Neuronal stem cell (in vitro differentiated cells): ENCODE results near the gene TSPAN14.

Experiments used
- DNase-seq: peaks from one replicate; pipeline ENCODE4 v3.0.0-alpha.2; 2013; ENCODE audit warnings: low spot score
- H2AFZ ChIP-seq: one replicate; pipeline ENCODE4 v1.6.1; 2013; ENCODE audit warnings: mild to moderate bottlenecking, low read length, inconsistent platforms
- H2AK5ac ChIP-seq: 2 replicates; pipeline ENCODE4 v1.6.1; 2013; ENCODE audit warnings: low read depth, mild to moderate bottlenecking, inconsistent platforms, low read length, moderate library complexity, mixed read lengths
- H2BK120ac ChIP-seq: 2 replicates; pipeline ENCODE4 v1.6.1; 2013; ENCODE audit warnings: low read depth, mild to moderate bottlenecking, inconsistent platforms, low read length, moderate library complexity, mixed read lengths
- H2BK12ac ChIP-seq: one replicate; pipeline ENCODE4 v1.6.1; 2013; ENCODE audit warnings: low read length, inconsistent platforms
- H2BK15ac ChIP-seq: 2 replicates; pipeline ENCODE4 v1.6.1; 2013; ENCODE audit warnings: mild to moderate bottlenecking, low read length, inconsistent platforms, mixed read lengths
- H2BK5ac ChIP-seq: one replicate; pipeline ENCODE4 v1.6.1; 2013; ENCODE audit warnings: inconsistent platforms, mild to moderate bottlenecking, low read length, moderate library complexity
- H3K14ac ChIP-seq: one replicate; pipeline ENCODE4 v1.6.1; 2013; ENCODE audit warnings: low read length, inconsistent platforms
- H3K18ac ChIP-seq: 2 replicates; pipeline ENCODE4 v1.6.1; 2013; ENCODE audit warnings: low read length, inconsistent platforms
- H3K23ac ChIP-seq: 2 replicates; pipeline ENCODE4 v1.6.1; 2013; ENCODE audit warnings: low read depth, mild to moderate bottlenecking, mixed read lengths, low read length, inconsistent platforms; ENCODE audit not compliant: poor library complexity
- H3K27ac ChIP-seq: replicated peaks from 3 replicates; pipeline ENCODE4 v1.5.1; 2013; ENCODE audit warnings: low read length, inconsistent platforms
- H3K27me3 ChIP-seq, 3 experiments: 2 replicates each; pipeline ENCODE4 v1.6.1; 2013; ENCODE audit warnings: low read length in 3 of 3, mild to moderate bottlenecking in 2 of 3, inconsistent platforms in 1 of 3, low read depth in 1 of 3, mixed read lengths in 1 of 3, moderate library complexity in 1 of 3; ENCODE audit not compliant: control insufficient read depth in 3 of 3, insufficient read depth in 3 of 3
- H3K36me3 ChIP-seq, 2 donors: replicated peaks in 1 of 2; 2 replicates each; pipeline ENCODE4 v1.6.1; 2013; ENCODE audit warnings: low read length in 2 of 2; ENCODE audit not compliant: control insufficient read depth in 2 of 2, insufficient read depth in 2 of 2
- H3K4ac ChIP-seq: 2 replicates; pipeline ENCODE4 v1.6.1; 2013; ENCODE audit warnings: inconsistent platforms, mild to moderate bottlenecking, low read length, moderate library complexity
- H3K4me1 ChIP-seq, 2 donors: 1 replicate in 1 of 2; 2 replicates in 1 of 2; pipeline ENCODE4 v1.6.1; 2013; ENCODE audit warnings: low read length in 2 of 2, low read depth in 1 of 2; ENCODE audit not compliant: control insufficient read depth in 2 of 2, insufficient read depth in 1 of 2
- H3K4me2 ChIP-seq: one replicate; pipeline ENCODE4 v1.6.1; 2013; ENCODE audit warnings: mild to moderate bottlenecking, low read length, inconsistent platforms; ENCODE audit not compliant: insufficient read depth, poor library complexity, severe bottlenecking
- H3K4me3 ChIP-seq, 2 donors: 2 replicates each; pipeline ENCODE4 v1.5.1; 2013; ENCODE audit warnings: low read length in 2 of 2, mild to moderate bottlenecking in 2 of 2, inconsistent platforms in 1 of 2, moderate library complexity in 1 of 2
- H3K79me1 ChIP-seq: one replicate; pipeline ENCODE4 v1.6.1; 2013; ENCODE audit warnings: low read depth, mild to moderate bottlenecking, inconsistent platforms, low read length, moderate library complexity
- H3K9ac ChIP-seq: one replicate; pipeline ENCODE4 v1.6.1; 2013; ENCODE audit warnings: mild to moderate bottlenecking, low read depth, low read length, inconsistent platforms; ENCODE audit not compliant: poor library complexity
- H3K9me3 ChIP-seq, 2 donors: replicated peaks in 1 of 2; 2 replicates each; pipeline versions ENCODE3 to v1.6.1; 2013; ENCODE audit warnings: low read length in 2 of 2, mild to moderate bottlenecking in 2 of 2, inconsistent platforms in 1 of 2, low read depth in 1 of 2, mixed read lengths in 1 of 2, moderate library complexity in 1 of 2; ENCODE audit not compliant: control insufficient read depth in 2 of 2, insufficient read depth in 1 of 2
- H4K8ac ChIP-seq: one replicate; pipeline ENCODE4 v1.6.1; 2013; ENCODE audit warnings: low read depth, mild to moderate bottlenecking, inconsistent platforms, low read length, moderate library complexity
- H4K91ac ChIP-seq: one replicate; pipeline ENCODE4 v1.6.1; 2013; ENCODE audit warnings: low read length, low read depth, mild to moderate bottlenecking, inconsistent platforms; ENCODE audit not compliant: poor library complexity
- WGBS, 2 donors: extraction: QIAGEN DNeasy Blood & Tissue Kit; methylation state at CpG; one replicate each; pipeline ENCODE4 v1.1.7; 2013; ENCODE audit warnings: missing lambda C conversion rate in 2 of 2, mixed read lengths in 1 of 2; ENCODE audit not compliant: insufficient read length in 2 of 2, insufficient replicate concordance in 1 of 2; ENCODE audit errors: extremely low coverage in 2 of 2; 5-methylcytosine and 5-hydroxymethylcytosine counted together

TSPAN14 gene

DNA sequence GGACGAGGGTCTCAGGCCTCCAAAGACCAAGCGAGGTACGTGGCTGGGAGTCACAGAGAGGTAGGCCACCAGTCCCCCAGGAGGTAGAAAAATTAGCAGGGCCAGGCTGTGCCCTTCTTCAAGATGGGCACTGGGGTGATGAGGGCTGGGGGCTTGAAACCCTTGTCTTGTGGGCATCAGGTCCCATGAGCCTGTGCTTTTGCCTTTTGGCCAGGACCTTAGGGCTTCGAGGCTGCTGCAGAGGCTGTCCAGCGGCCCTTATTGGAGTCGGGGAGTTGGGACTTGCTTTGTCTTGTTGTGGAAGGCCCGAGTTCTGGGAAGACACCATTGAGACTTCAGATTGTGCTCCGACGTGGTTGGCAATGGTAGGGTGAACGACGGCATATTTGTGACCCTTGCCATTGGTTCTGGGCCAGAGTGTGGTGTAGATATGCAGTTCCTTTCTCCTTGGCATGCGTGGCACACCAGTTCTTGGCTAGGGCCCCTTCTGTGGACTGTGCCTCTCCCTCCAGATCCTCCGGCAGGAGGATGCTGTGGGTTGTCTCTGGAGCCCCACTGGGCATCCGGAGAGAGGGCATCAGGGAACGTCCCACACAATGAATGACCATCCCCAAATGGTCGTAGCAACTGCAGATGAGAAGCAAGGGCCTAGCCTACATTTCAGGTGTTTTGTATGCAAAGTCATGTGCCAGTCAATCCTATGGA is 84.5 kb downstream of the TSPAN14 start:
- no CpG with 5 or more reads among the region's 16 CpGs for WGBS, 2 donors
- peak overlapping the region; percentile 8 for H3K23ac ChIP-seq
- no peak overlapping the region for H3K9ac ChIP-seq
- H3K9me3 ChIP-seq: no peaks in the 10 kb centered on the region
- H3K4me3 ChIP-seq: no peak overlapping the region
- no peak overlapping the region for H2AK5ac ChIP-seq
- H2BK5ac ChIP-seq: no peak overlapping the region
- no peak overlapping the region for H2BK120ac ChIP-seq
- no peak overlapping the region for H2BK15ac ChIP-seq
- DNase-seq: no peak
- peak overlapping the region; percentile 1 for H2BK12ac ChIP-seq
- no peak overlapping the region for H3K27ac ChIP-seq
- H3K79me1 ChIP-seq: peaks cover 2% of the 10 kb centered on the region
- H2AFZ ChIP-seq: no peak overlapping the region
- no peak overlapping the region for H4K91ac ChIP-seq
- H3K14ac ChIP-seq: peak overlapping the region; percentile 31
- peak overlapping the region; percentile 27 for H3K18ac ChIP-seq
- no peaks in the 10 kb centered on the region for H3K27me3 ChIP-seq
- H3K4ac ChIP-seq: no peak overlapping the region
- H3K36me3 ChIP-seq: no peaks in the 10 kb centered on the region
- H4K8ac ChIP-seq: no peak overlapping the region
- H3K4me2 ChIP-seq: no peak overlapping the region
- H3K4me1 ChIP-seq: peaks cover 0 to 16% of the 10 kb centered on the region in 2 donors

DNA sequence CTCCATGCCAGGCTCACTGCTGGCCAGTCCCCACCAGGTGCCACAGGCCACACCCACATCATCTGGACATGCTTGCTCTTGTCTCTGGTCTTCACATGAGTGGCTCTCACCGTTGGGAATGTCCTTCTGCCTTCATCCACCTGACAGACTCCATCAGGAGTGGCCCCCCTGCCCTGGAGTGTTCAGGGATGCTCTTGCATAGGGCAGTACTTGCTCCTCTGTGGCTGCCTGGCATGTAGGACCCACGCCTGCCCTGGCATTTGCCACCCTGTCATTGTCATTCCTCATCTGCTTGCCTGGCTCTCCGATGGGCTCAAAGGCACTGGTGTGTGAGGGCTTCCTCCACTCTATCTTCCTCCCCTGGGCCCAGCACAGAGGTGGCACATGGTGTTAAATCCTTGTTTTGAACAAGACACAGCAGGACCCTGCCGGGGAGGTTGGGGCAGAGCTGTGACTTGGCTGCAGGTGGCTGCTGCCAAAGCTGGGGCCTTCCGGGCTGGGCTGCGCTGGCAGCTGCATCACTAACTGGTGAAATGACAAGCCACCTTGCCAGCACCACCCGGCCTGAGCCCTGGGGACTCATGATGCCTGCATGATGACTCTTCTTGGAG is 85.4 kb downstream of the TSPAN14 start:
- no peak overlapping the region for H2AFZ ChIP-seq
- peak overlapping the region; percentile 32 for H3K9ac ChIP-seq
- no peak overlapping the region for H3K4ac ChIP-seq
- H3K79me1 ChIP-seq: peaks cover 2% of the 10 kb centered on the region
- no peak overlapping the region for H3K27ac ChIP-seq
- no peak overlapping the region for H2BK5ac ChIP-seq
- no peak overlapping the region for H3K4me3 ChIP-seq
- H3K23ac ChIP-seq: peak overlapping the region; percentile 65
- H2BK120ac ChIP-seq: peak overlapping the region; percentile 53
- DNase-seq: no peak
- H2AK5ac ChIP-seq: peak overlapping the region; percentile 79
- peaks cover 0 to under 1% of the 10 kb centered on the region in 2 donors for H3K9me3 ChIP-seq
- H3K4me1 ChIP-seq: peaks cover 0 to 16% of the 10 kb centered on the region in 2 donors
- H2BK12ac ChIP-seq: peak overlapping the region; percentile 1
- no CpG with 5 or more reads among the region's 7 CpGs for WGBS, 2 donors
- peak overlapping the region; percentile 89 for H3K18ac ChIP-seq
- no peak overlapping the region for H3K4me2 ChIP-seq
- no peak overlapping the region for H4K8ac ChIP-seq
- H3K27me3 ChIP-seq: no peaks in the 10 kb centered on the region
- no peak overlapping the region for H4K91ac ChIP-seq
- no peaks in the 10 kb centered on the region for H3K36me3 ChIP-seq
- H2BK15ac ChIP-seq: peak overlapping the region; percentile 83
- no peak overlapping the region for H3K14ac ChIP-seq

DNA sequence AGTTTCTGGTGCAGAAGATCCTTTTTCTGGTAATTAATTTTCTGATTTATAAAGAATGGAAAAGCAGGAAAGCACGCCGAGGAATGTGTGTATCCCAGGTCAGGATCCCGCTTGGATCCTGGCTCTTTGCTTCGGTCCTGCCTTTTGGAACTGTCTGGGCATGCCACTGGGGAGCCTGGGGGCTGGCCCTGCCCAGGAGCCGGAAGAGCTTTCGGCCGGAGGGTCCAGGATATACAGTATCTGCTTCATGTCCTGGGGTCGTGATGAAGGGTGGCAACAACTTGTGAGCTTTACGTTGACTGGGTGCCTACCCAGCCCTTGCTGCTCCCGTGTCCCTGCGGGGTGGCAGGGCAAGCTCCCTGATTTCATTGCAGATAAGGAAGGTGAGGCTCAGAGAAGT is 86.0 kb downstream of the TSPAN14 start:
- DNase-seq: no peak
- H3K27me3 ChIP-seq: no peaks in the 10 kb centered on the region
- no peak overlapping the region for H3K4me3 ChIP-seq
- no peak overlapping the region for H3K4me2 ChIP-seq
- no peak overlapping the region for H2BK120ac ChIP-seq
- no peak overlapping the region for H2BK5ac ChIP-seq
- no peak overlapping the region for H2AFZ ChIP-seq
- no peaks in the 10 kb centered on the region for H3K36me3 ChIP-seq
- H3K9ac ChIP-seq: no peak overlapping the region
- no peak overlapping the region for H3K23ac ChIP-seq
- no CpG with 5 or more reads among the region's 11 CpGs for WGBS, 2 donors
- no peak overlapping the region for H4K91ac ChIP-seq
- no peak overlapping the region for H3K14ac ChIP-seq
- no peak overlapping the region for H3K4ac ChIP-seq
- H3K27ac ChIP-seq: no peak overlapping the region
- H2BK15ac ChIP-seq: no peak overlapping the region
- H3K18ac ChIP-seq: peak overlapping the region; percentile 6
- peaks cover 0 to 3% of the 10 kb centered on the region in 2 donors for H3K9me3 ChIP-seq
- no peak overlapping the region for H2BK12ac ChIP-seq
- no peak overlapping the region for H4K8ac ChIP-seq
- peaks cover 2% of the 10 kb centered on the region for H3K79me1 ChIP-seq
- peaks cover 0 to 16% of the 10 kb centered on the region in 2 donors for H3K4me1 ChIP-seq
- no peak overlapping the region for H2AK5ac ChIP-seq

DNA sequence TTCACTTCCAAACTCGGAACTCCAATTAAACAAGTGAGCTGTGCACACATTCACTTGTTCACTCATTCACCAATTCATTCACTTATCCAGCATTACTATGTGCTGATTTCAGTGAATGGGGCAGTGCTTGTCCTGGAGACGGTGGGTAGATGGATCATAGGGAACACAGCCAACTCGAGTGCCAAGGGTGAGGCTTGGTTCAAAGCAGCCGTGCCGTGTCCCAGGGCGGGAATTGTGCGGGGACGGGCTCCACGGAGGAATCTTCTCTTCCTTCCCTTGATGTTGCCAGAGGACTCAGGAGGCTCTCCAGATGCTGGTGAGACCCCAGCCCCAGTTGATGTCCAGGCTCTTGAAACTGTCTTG is 86.5 kb downstream of the TSPAN14 start:
- H3K4me2 ChIP-seq: no peak overlapping the region
- no peak overlapping the region for H3K18ac ChIP-seq
- H3K4me1 ChIP-seq: peaks cover 0 to 16% of the 10 kb centered on the region in 2 donors
- H2BK5ac ChIP-seq: no peak overlapping the region
- peaks cover 0 to 1% (median 0%) of the 10 kb centered on the region in 3 experiments for H3K27me3 ChIP-seq
- H3K36me3 ChIP-seq: no peaks in the 10 kb centered on the region
- no peak overlapping the region for H4K8ac ChIP-seq
- H3K79me1 ChIP-seq: peaks cover 2% of the 10 kb centered on the region
- H2AFZ ChIP-seq: no peak overlapping the region
- H2BK120ac ChIP-seq: no peak overlapping the region
- H3K9ac ChIP-seq: no peak overlapping the region
- no peak overlapping the region for H2BK15ac ChIP-seq
- no peak overlapping the region for H3K27ac ChIP-seq
- no peak for DNase-seq
- no peak overlapping the region for H3K23ac ChIP-seq
- H3K14ac ChIP-seq: no peak overlapping the region
- H3K4ac ChIP-seq: no peak overlapping the region
- no peak overlapping the region for H2BK12ac ChIP-seq
- H3K9me3 ChIP-seq: peaks cover 0 to 3% of the 10 kb centered on the region in 2 donors
- no CpG with 5 or more reads among the region's 9 CpGs for WGBS, 2 donors
- no peak overlapping the region for H2AK5ac ChIP-seq
- no peak overlapping the region for H4K91ac ChIP-seq
- H3K4me3 ChIP-seq: no peak overlapping the region
